NCI-H2196 (cell line): ENCODE results near the gene VEZT.
"Not testable (repeated sequence)": the region's sequence is repeated elsewhere in the genome, so short reads cannot be mapped to it uniquely, and the experiment has no call there.

Source experiments
- DNase-seq: peaks from one replicate; lab custom pipeline; 2025; ENCODE audit not compliant: unreplicated experiment; lab: John Stamatoyannopoulos, UW

Gene VEZT

DNA sequence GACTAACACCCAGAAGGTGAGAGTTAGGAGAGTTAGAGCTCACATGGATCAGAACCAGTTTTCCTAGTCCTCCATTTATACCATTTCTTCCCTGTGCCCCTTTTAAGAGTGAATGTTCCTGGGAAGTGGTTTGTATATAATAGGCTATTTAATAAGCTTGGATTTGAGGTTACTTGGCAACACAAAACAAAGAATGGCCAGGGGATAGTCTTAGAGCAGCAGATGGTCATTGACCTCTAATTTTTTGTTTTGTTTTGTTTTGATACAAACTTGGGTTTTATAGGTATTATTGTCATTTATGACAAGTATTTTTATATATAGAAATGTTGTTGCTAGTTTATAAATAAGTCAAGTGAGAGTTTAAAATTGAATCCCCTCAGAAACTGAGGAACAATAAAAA lies 35.8 kb downstream of the VEZT start:
- no peak for DNase-seq

- DNase-seq = no peak
These were observed 39.9 kb downstream of the VEZT start for GRCh38 chr12:95257541-95257940.

DNA sequence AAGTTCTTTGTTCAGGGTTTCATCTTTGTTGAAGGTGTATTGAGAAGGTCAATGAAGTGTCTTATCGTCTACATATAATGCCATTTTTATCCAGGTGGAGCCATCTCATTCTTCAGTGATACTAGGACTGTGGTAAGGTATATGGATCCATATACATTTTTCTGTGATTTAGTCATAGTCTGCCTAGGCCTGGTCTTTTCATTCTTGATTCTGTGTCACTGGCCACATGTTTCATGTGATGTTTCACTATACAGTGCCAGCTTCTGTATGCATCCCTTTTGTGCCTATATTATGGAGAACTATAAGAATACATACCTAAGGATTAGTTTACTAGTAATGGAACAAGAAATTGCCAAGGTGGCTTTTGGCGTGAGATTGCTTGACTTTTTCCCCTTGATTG lies 40.5 kb downstream of the VEZT start:
- no peak for DNase-seq

GRCh38 chr12:95258803-95259202 lies 41.2 kb downstream of the VEZT start:
- no peak for DNase-seq

DNA sequence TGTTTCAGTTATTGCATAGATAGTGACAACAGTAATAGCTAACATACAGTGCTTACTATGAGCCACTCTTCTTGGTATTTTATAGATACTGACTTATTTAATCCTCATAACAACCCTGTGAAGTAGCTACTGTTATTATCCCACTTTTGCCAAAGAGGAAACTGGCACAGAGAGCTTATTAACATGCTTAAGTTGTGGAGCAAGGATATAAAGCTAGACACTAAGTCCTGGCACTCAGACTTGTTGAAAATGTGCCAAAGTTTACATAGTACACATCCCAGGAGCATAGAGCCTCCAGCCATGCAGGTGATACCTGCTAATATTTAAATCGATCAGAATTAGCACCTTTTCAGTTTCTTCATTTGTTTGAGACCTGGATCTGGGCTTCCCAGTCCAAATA lies 41.8 kb downstream of the VEZT start:
- DNase-seq = peak; percentile 22

DNA sequence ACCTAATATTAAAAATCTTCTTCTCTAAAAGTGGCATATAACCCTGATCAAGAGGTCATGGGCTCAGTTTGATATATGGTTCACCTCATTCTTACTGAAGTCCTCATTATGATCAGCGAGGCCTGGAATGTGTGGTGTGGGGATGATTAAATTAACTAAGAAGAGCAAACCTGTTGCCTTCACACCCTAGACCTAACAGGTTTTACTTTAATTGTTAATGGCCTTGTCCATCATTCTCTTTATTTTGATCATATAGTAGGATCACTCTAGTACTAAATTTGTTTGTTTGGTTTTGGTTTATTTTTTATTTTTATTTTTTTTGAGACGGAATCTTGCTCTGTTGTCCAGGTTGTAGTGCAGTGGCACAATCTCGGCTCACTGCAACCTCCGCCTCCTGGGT lies 43.5 kb downstream of the VEZT start:
- DNase-seq = no peak

- peak; percentile 42 for DNase-seq
These were observed 45.2 kb downstream of the VEZT start for GRCh38 chr12:95262808-95263207.

- no peak for DNase-seq
These were observed 48.2 kb downstream of the VEZT start for GRCh38 chr12:95265765-95266164.

DNA sequence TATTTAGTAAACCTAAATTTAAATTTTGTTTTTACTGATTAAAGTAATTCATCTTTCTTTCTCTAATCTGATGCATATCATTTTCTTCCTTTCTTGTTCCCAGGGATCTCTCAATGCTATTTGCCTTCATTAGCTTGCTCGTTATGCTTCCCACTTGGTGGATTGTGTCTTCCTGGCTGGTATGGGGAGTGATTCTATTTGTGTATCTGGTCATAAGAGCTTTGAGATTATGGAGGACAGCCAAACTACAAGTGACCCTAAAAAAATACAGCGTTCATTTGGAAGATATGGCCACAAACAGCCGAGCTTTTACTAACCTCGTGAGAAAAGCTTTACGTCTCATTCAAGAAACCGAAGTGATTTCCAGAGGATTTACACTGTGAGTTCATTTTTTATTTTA lies 48.6 kb downstream of the VEZT start:
- no peak for DNase-seq

- DNase-seq = no peak
These were observed 52.3 kb downstream of the VEZT start for GRCh38 chr12:95269892-95270291.

DNA sequence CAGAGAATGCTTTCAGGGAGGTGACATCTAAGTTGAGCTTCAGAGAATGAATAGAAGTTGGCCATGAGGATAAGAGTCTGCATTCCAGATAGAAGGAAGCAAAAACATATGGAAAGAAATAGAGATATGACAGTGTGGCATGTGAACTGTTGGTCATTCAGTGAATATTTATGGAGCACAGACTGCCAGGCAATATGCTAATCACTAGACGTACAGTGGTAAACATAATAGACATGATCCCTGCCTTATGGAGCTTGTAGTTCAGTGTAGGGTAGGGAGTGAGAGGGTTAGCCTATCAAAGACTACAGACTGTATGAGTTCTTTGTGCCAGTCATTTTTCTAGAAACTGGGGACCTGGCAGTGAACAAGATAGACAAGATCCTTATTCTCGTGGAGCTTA lies 53.9 kb downstream of the VEZT start:
- DNase-seq = no peak

DNA sequence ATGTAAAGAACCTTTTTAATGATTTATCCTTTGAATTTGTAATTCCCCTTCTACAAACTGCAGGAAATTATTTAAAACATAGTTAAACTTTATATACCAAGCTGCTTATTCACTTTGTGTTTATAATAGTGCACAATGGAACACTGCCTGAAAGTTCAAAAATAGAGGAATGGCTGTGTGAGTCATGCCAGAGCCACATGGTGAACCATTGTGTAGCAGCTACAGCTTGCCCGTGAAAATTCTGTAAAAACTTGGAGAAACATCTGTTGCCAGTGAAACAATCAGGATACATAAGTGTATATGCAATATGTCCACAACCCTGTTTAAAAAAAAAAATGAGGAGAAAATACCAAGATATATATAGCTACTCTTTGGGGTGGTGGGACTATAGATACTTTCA lies 59.5 kb downstream of the VEZT start:
- DNase-seq = no peak

GRCh38 chr12:95279856-95280255 lies 62.2 kb downstream of the VEZT start:
- DNase-seq = no peak

DNA sequence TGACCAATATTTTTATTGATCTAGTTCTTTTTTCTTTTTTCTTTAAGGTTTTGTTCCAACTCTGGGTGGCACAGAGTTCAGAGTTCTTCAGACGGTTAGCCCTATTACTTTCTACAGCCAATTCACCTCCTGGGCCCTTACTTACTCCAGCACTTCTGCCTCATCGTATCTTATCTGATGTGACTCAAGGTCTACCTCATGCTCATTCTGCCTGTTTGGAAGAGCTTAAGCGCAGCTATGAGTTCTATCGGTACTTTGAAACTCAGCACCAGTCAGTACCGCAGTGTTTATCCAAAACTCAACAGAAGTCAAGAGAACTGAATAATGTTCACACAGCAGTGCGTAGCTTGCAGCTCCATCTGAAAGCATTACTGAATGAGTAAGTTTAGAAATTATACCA lies 64.7 kb downstream of the VEZT start:
- no peak for DNase-seq

GRCh38 chr12:95283371-95283770 lies 65.8 kb downstream of the VEZT start:
- no peak for DNase-seq

DNA sequence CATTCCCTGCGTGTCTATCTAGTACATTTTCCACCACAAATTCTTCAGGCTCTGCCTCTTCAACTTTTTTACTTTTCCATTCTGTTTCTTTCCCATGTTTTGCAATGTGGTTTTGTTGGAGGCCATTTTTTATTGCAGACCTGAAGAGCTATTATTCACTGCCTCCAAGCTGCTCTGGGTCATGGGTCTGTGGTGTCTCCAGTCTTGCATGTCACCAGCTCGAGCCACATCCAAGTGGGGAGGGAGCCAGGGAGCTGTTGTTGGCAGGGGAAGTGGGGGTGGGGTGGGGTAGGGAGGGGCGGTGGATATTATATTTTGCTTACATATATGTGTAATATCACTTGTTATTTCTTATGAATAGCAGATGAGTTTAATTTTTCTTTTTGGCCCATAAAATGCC lies 69.1 kb downstream of the VEZT start:
- DNase-seq = no peak

DNA sequence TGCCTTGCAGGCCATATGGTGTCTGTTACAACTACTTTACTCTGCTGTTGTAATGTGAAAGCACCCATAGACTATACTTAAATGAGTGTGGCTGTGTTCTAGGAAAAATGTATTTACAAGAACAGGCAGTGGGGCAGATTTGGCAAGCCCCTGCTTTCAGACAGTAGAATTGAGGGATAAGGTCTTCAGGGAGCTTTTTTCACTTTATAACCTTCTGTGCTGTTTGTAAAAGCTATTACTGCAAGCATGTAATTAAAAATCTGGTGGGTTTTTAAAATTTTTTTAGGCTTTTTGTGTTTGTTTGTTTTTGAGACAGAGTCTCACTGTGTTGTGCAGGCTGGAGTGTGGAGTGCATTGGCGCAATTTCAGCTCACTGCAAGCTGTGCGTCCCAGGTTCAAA lies 73.9 kb downstream of the VEZT start:
- DNase-seq = no peak

DNA sequence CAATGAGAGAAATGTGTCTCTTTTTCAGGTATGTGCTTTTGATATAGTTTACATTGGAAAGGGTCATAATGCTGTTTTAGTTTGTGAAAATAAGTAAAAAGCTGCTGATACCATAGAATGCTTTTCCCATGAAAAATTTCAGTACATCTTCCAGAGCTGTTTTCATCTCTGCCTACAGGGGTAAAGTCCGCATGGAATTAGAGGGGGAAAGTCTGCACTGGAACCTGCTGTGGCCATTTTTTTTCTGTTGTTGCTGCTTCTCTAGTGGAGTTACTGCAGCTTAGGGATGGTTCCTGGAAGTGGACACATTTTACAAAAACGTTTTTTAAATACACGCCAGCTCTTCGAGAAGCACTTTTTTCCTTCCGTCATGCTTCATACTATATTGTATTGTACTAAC lies 81.3 kb downstream of the VEZT start:
- DNase-seq = no peak

DNA sequence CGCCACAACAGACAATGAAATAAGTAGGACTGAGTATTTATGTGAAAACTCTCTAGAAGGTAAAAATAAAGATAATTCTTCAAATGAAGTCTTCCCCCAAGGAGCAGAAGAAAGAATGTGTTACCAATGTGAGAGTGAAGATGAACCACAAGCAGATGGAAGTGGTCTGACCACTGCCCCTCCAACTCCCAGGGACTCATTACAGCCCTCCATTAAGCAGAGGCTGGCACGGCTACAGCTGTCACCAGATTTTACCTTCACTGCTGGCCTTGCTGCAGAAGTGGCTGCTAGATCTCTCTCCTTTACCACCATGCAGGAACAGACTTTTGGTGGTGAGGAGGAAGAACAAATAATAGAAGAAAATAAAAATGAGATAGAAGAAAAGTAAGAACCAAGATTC lies 82.7 kb downstream of the VEZT start:
- no peak for DNase-seq

DNA sequence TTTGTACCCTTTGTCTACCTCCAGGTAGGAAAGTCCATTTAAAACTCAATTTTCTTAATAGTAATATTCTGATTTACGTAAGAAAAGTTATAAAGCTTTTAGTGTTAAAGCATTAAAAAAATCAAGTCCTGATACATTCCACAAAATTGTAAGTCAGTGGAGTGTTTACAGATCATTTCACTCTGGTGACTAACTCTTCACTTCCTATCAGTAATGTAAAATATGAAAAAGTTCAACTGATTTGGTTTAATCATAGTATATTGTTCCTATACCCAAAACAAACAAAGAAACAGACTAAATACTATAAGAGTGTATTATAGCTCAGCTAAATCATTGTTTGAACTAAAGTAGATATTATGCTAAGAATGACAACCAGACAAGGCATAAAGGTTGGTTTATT lies 85.9 kb downstream of the VEZT start:
- no peak for DNase-seq

GRCh38 chr12:95304673-95305198 lies 87.1 kb downstream of the VEZT start:
- no peak for DNase-seq

GRCh38 chr12:95312656-95313055 lies 95.0 kb downstream of the VEZT start:
- no peak for DNase-seq

GRCh38 chr12:95314756-95315155 lies 97.1 kb downstream of the VEZT start:
- not testable (repeated sequence) for DNase-seq

DNA sequence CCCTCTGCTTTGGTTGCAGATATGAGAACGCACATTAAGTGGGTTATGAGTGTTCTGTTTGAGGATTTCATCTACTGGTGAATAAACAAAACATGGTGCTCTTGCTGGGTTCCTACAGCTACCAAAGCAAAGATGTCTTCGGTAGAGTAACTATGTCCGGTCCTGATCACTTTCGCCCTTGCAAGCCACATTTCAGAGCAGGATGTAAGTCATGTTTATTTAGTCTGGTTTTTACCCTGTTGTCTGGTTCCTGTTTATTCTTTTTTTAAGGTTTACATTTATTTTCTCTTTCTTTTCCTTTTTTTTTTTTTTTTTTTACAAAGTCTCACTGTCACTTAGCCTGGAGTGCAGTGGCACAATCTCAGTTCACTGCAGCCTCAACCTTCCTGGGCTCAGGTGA lies 99.2 kb downstream of the VEZT start:
- DNase-seq = no peak
